ENCODE data around the gene METTL6.
"Not testable (repeated sequence)": the region's sequence is repeated elsewhere in the genome, so short reads cannot be mapped to it uniquely, and the experiment has no call there.

Gene METTL6

GRCh38 chr3:15372918-15373317 is 54.4 kb downstream of the METTL6 start:
- POLR2A ChIA-PET: no interaction called here
- TF ChIP-seq CTCF (IDR thresholded peaks at IDR 0.05; ENCODE audit: insufficient read depth, low read length, missing control alignments): no peak
- DNase-seq (ENCODE audit: low read depth, low spot score): no peak
- CTCF ChIA-PET: interaction anchor here (1.4 to 14.5 kb wide), 2 partner anchors 40 to 106 kb away, joined by 5 to 366 read pairs; partner anchors contain the start of gene SH3BP5
- H3K4me3 ChIP-seq (ENCODE audit: low read depth, low read length): no peak overlapping the region

- no peak for DNase-seq (ENCODE audit: low read depth, low spot score)
- POLR2A ChIA-PET: no interaction called here
- H3K4me3 ChIP-seq (ENCODE audit: low read depth, low read length): no peak overlapping the region
- CTCF ChIA-PET: interaction anchor here (1.6 to 14.5 kb wide), 2 partner anchors 10 to 102 kb away, joined by 10 to 366 read pairs; no protein-coding TSS in a partner anchor
- no peak for TF ChIP-seq CTCF (IDR thresholded peaks at IDR 0.05; ENCODE audit: insufficient read depth, low read length, missing control alignments)
Observed at GRCh38 chr3:15368561-15369135, 58.7 kb downstream of the METTL6 start.

GRCh38 chr3:15367059-15367458 is 60.3 kb downstream of the METTL6 start:
- ChIA-PET CTCF (interaction anchor here (1.4 to 2.5 kb wide), 5 partner anchors 10 to 99 kb away, joined by 4 to 20 read pairs (median 9); no protein-coding TSS in a partner anchor), POLR2A (no interaction called here)
- TF ChIP-seq CTCF (IDR thresholded peaks at IDR 0.05; ENCODE audit: insufficient read depth, low read length, missing control alignments): no peak
- no peak for DNase-seq (ENCODE audit: low read depth, low spot score)
- no peak overlapping the region for H3K4me3 ChIP-seq (ENCODE audit: low read depth, low read length)

GRCh38 chr3:15364078-15364477 is 63.3 kb downstream of the METTL6 start:
- H3K4me3 ChIP-seq (ENCODE audit: low read depth, low read length); POLR2A ChIA-PET; DNase-seq (ENCODE audit: low read depth, low spot score): not testable (repeated sequence)
- CTCF ChIA-PET: interaction anchor here (4.0 kb wide), 1 partner anchor 96 kb away, joined by 19 read pairs; no protein-coding TSS in a partner anchor

- DNase-seq (ENCODE audit: low read depth, low spot score): no peak
- ChIA-PET POLR2A (interaction anchor here (0.7 kb wide), 1 partner anchor 94 kb away, joined by 3 read pairs; no protein-coding TSS in a partner anchor), CTCF (interaction anchor here (0.6 to 4.0 kb wide), 6 partner anchors 16 to 159 kb away, joined by 3 to 19 read pairs (median 6); partner anchors contain the start of gene SH3BP5)
- no peak for TF ChIP-seq CTCF (IDR thresholded peaks at IDR 0.05; ENCODE audit: insufficient read depth, low read length, missing control alignments)
- H3K4me3 ChIP-seq (ENCODE audit: low read depth, low read length): no peak overlapping the region
Observed at GRCh38 chr3:15361494-15362214, 65.7 kb downstream of the METTL6 start.

- DNase-seq (ENCODE audit: low read depth, low spot score): peak; percentile 50
- POLR2A ChIA-PET: no interaction called here
- TF ChIP-seq CTCF (IDR thresholded peaks at IDR 0.05; ENCODE audit: insufficient read depth, low read length, missing control alignments): no peak
- CTCF ChIA-PET: interaction anchor here (0.6 to 4.0 kb wide), 6 partner anchors 17 to 158 kb away, joined by 3 to 19 read pairs (median 6); partner anchors contain the start of gene SH3BP5
- no peak overlapping the region for H3K4me3 ChIP-seq (ENCODE audit: low read depth, low read length)
Observed at GRCh38 chr3:15360788-15361493, 66.4 kb downstream of the METTL6 start.
